ENCODE measurements around the gene SWSAP1.

Gene SWSAP1

DNA sequence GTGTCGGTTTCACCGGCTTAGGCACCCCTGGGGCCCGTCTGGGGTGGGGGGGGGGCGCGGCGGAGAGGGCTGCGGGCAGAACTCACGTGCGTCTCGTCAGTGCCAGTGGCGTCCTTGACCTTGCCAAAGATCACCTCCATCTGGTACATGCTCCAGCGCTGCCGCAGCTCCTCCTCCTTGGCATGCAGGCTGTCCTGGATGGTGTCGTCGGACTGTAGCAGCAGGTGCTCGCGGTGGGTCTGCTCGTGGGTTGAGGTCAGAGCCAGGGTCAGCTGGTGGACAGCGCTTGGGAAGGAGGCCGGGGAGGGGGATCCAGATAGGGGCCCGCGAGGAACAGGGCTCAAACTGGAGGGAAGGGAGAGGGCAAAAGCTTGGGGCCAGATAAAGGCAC, 49.3 kb downstream of the SWSAP1 start:
- no peaks in the 10 kb centered on the region for H3K9me3 Mint-ChIP-seq
- no peak overlapping the region for H3K27ac Mint-ChIP-seq
- H3K36me3 Mint-ChIP-seq (ENCODE audit: low read depth): no peaks in the 10 kb centered on the region
- H3K27me3 Mint-ChIP-seq (ENCODE audit: low read depth): peaks cover 49% of the 10 kb centered on the region
- H3K4me3 Mint-ChIP-seq: no peak overlapping the region
- H3K4me1 Mint-ChIP-seq (ENCODE audit: low read depth): peaks cover 25% of the 10 kb centered on the region
